ENCODE data around the gene MAD2L2. TPM values are rescaled to one million over a fixed set of nuclear protein-coding genes. Genes with fewer than 3 reads are reported as not detected.

The MAD2L2 gene
- total and polyA plus RNA-seq, 9 of the 15 experiments (the other 6 are each of a cell fraction or from before 2014, with no cell fraction given): 12.4 to 286 (median 143) TPM

- TF ChIP-seq ZNF655 (CRISPR knock-in tag; IDR thresholded peaks at IDR 0.05) (no peak), NCOA4 (IDR thresholded peaks at IDR 0.05; ENCODE audit: partially characterized antibody) (no peak), VEZF1 (CRISPR knock-in tag; IDR thresholded peaks at IDR 0.05) (peak; percentile 60)
Measured at GRCh38 chr1:11725616-11726015, 44.7 kb upstream of the MAD2L2 start (continued).

- intact Hi-C loops (cut with micrococcal nuclease) (loop anchor here (10.0 kb wide), 1 partner anchor 688 kb away; no protein-coding TSS in a partner anchor), in situ Hi-C loops (cut with MboI) (no loop called here)
- H3K4me1 ChIP-seq (replicated peaks in 1 of 2; ENCODE audit: control insufficient read depth in 2 of 2, insufficient read depth in 2 of 2, low read length in 2 of 2): peaks cover 11 to 23% of the 10 kb centered on the region in 2 experiments; a peak in 4 of 5 replicates
- H3K79me2 ChIP-seq (ENCODE audit: control insufficient read depth, insufficient read depth, low read length): no peaks in the 10 kb centered on the region
- H3K27ac ChIP-seq (ENCODE audit: extremely low read depth, low read depth, low read length): no peak overlapping the region
- no peak for DNase-seq (ENCODE audit: extremely low read depth in 1 of 4, low spot score in 3 of 4)
- CTCF ChIA-PET (ENCODE audit: low intra/inter-chr PET ratio): interaction anchor here (0.7 to 3.7 kb wide), 3 partner anchors 73 to 435 kb away, joined by 3 to 52 read pairs (median 3); no protein-coding TSS in a partner anchor
- POLR2A ChIA-PET: interaction anchor here (0.7 to 2.6 kb wide), 7 partner anchors 15 to 186 kb away, joined by 3 to 10 read pairs (median 7); partner anchors contain the start of gene FBXO6
- no peaks in the 10 kb centered on the region for H3K27me3 ChIP-seq (ENCODE audit: control insufficient read depth in 2 of 2, insufficient read depth in 2 of 2, low read length in 2 of 2)
- no peak overlapping the region for H3K4me2 ChIP-seq (ENCODE audit: insufficient read depth, low read length)
- H3K9me3 ChIP-seq (replicated peaks; ENCODE audit: control insufficient read depth, insufficient read depth, low read depth, low read length): no peaks in the 10 kb centered on the region
- FAIRE-seq: no peak
- BruUV-seq (replicated peaks): no TSS peak
- no peaks in the 10 kb centered on the region for H3K36me3 ChIP-seq (ENCODE audit: control insufficient read depth, insufficient read depth, low read length)
- no peak overlapping the region for H3K9ac ChIP-seq (ENCODE audit: insufficient read depth in 1 of 2, low read depth in 2 of 2, low read length in 2 of 2)
- ATAC-seq: no peak
- H2AFZ ChIP-seq (ENCODE audit: low read depth, low read length): no peak overlapping the region
- no peak overlapping the region for H3K4me3 ChIP-seq
- no peaks in the 10 kb centered on the region for H3K9me1 ChIP-seq (ENCODE audit: control insufficient read depth, insufficient read depth, low read length)
- H4K20me1 ChIP-seq (replicated peaks; ENCODE audit: control insufficient read depth, insufficient read depth, low read length): no peaks in the 10 kb centered on the region
- TF ChIP-seq RBM25 (IDR thresholded peaks at IDR 0.05; ENCODE audit: low read depth, low read length, severe bottlenecking): peak; percentile 21
- TF ChIP-seq ZNF175 (CRISPR knock-in tag; IDR thresholded peaks at IDR 0.05; ENCODE audit: low read depth): no peak
- TF ChIP-seq CHD4 (IDR thresholded peaks at IDR 0.05; ENCODE audit: insufficient read depth, insufficient replicate concordance, low read depth, low read length, poor library complexity, severe bottlenecking): no peak
- no peak for TF ChIP-seq TSC22D4 (tag; IDR thresholded peaks at IDR 0.05)
- 33% methylated on average over 2 of the region's 2 CpGs for WGBS (ENCODE audit: insufficient coverage, low coverage, missing lambda C conversion rate)
Measured at GRCh38 chr1:11722538-11722937, 41.6 kb upstream of the MAD2L2 start.
